B cell (primary cell): Measurements from ENCODE around the gene TRIM9. TPM values are rescaled to one million over a fixed set of nuclear protein-coding genes. Genes with fewer than 3 reads are reported as not detected.

Experiments
- ATAC-seq: fragments of 200-7000 bp; cut with Tn5 transposase; one replicate; pipeline ENCODE4 v1.10.0; 2021; ENCODE audit warnings: low read depth, mild to moderate bottlenecking, moderate number of reproducible peaks, moderate library complexity
- CTCF ChIA-PET: fragments of 350-600 bp; sonication (Branson Sonifier 250); formaldehyde crosslinking; loops from one replicate; lab custom pipeline; 2021; ENCODE audit warnings: antibody characterized with exemption, inconsistent platforms; lab: Charles Lee
- POLR2A ChIA-PET: fragments of 350-600 bp; sonication (Branson Sonifier 250); formaldehyde crosslinking; loops from one replicate; lab custom pipeline; 2021; ENCODE audit warnings: antibody characterized with exemption; lab: Charles Lee
- DNase-seq: peaks from one replicate; pipeline ENCODE4 v3.0.0; 2013
- H2AFZ ChIP-seq: 2 replicates; pipeline ENCODE4 v1.6.1; 2012; ENCODE audit warnings: mild to moderate bottlenecking, low read depth, low read length; ENCODE audit not compliant: insufficient read depth, poor library complexity, severe bottlenecking
- H3K27ac ChIP-seq, 2 donors: 1 replicate in 1 of 2; 2 replicates in 1 of 2; pipeline ENCODE4 v1.5.1; 2012 to 2013; ENCODE audit warnings: low read length in 2 of 2, mild to moderate bottlenecking in 2 of 2, moderate library complexity in 1 of 2
- H3K27me3 ChIP-seq, 4 experiments: fragments of 200-600 bp in 1 of 4; sonication (generic) in 1 of 4; replicated peaks in 1 of 4; 1 replicate in 2 of 4; 2 replicates in 2 of 4; pipeline versions ENCODE4 v1.6.1 to v1.7.0; 2013 to 2016; ENCODE audit warnings: low read length in 3 of 4, mild to moderate bottlenecking in 2 of 4, mixed read lengths in 1 of 4, moderate library complexity in 1 of 4; ENCODE audit not compliant: insufficient read depth in 4 of 4, control insufficient read depth in 3 of 4; ENCODE audit errors: control extremely low read depth in 1 of 4
- H3K36me3 ChIP-seq, 2 experiments: replicated peaks in 1 of 2; 1 replicate in 1 of 2; 2 replicates in 1 of 2; pipeline versions ENCODE4 v1.6.1 to v1.7.1; 2013; ENCODE audit warnings: low read length in 1 of 2; ENCODE audit not compliant: insufficient read depth in 2 of 2, control insufficient read depth in 1 of 2; ENCODE audit errors: control extremely low read depth in 1 of 2, extremely low read depth in 1 of 2
- H3K4me1 ChIP-seq, 2 donors: fragments of 200-600 bp in 1 of 2; sonication (generic) in 1 of 2; 1 replicate in 1 of 2; 2 replicates in 1 of 2; pipeline versions ENCODE4 v1.5.1 to v1.6.1; 2013 to 2017; ENCODE audit warnings: low read length in 2 of 2; ENCODE audit not compliant: control insufficient read depth in 2 of 2, insufficient read depth in 2 of 2
- H3K4me2 ChIP-seq: replicated peaks from 2 replicates; pipeline ENCODE3; 2012; ENCODE audit warnings: mild to moderate bottlenecking, low read depth, low read length; ENCODE audit not compliant: poor library complexity, severe bottlenecking
- H3K4me3 ChIP-seq, 5 experiments: fragments of 200-600 bp in 1 of 5; sonication (generic) in 1 of 5; 1 replicate in 3 of 5; 2 replicates in 2 of 5; pipeline versions ENCODE4 v1.5.1 to v1.7.0; 2011 to 2016; ENCODE audit warnings: low read length in 4 of 5, mild to moderate bottlenecking in 4 of 5, low read depth in 2 of 5, control low read depth in 1 of 5, moderate library complexity in 1 of 5; ENCODE audit not compliant: insufficient read depth in 1 of 5; ENCODE audit errors: control extremely low read depth in 1 of 5, extremely low read depth in 1 of 5
- H3K79me2 ChIP-seq: fragments of 200-600 bp; sonication (generic); one replicate; pipeline ENCODE4 v1.6.0; 2016; ENCODE audit warnings: low read length; ENCODE audit not compliant: control insufficient read depth, insufficient read depth
- H3K9ac ChIP-seq: fragments of 200-600 bp; sonication (generic); 2 replicates; pipeline ENCODE4 v1.6.1; 2017; ENCODE audit warnings: mild to moderate bottlenecking, low read length, moderate library complexity
- H3K9me3 ChIP-seq, 3 donors: one replicate each; pipeline versions ENCODE4 v1.6.1 to v1.7.1; 2013; ENCODE audit warnings: low read length in 2 of 3; ENCODE audit not compliant: control insufficient read depth in 2 of 3, insufficient read depth in 1 of 3; ENCODE audit errors: control extremely low read depth in 1 of 3
- H4K20me1 ChIP-seq: 2 replicates; pipeline ENCODE4 v1.6.0; 2012; ENCODE audit warnings: mild to moderate bottlenecking, low read length; ENCODE audit not compliant: insufficient read depth, control insufficient read depth, poor library complexity, severe bottlenecking
- H3K27ac Mint-ChIP-seq: one replicate; pipeline ENCODE4 v1.8.0; 2021; ENCODE audit warnings: mixed read lengths
- H3K27me3 Mint-ChIP-seq: one replicate; pipeline ENCODE4 v1.8.0; 2021; ENCODE audit warnings: mixed read lengths
- H3K4me1 Mint-ChIP-seq: one replicate; pipeline ENCODE4 v1.8.0; 2021; ENCODE audit warnings: mixed read lengths
- H3K4me3 Mint-ChIP-seq: one replicate; pipeline ENCODE4 v1.8.0; 2021; ENCODE audit warnings: mixed read lengths
- H3K9me3 Mint-ChIP-seq: one replicate; pipeline ENCODE4 v1.8.0; 2022; ENCODE audit warnings: mixed read lengths; ENCODE audit not compliant: insufficient read depth
- CTCF ChIP-seq: fragments of 200-600 bp; IDR thresholded peaks from one replicate; pipeline ENCODE4 v1.8.0; 2022; ENCODE audit warnings: antibody characterized with exemption, mild to moderate bottlenecking
- EZH2 ChIP-seq: IDR thresholded peaks from 2 replicates; pipeline ENCODE4 v1.6.1; 2012; ENCODE audit warnings: borderline replicate concordance, low read depth, mild to moderate bottlenecking, moderate library complexity, low read length; ENCODE audit not compliant: insufficient read depth, poor library complexity, severe bottlenecking
- WGBS: methylation state at CpG from one replicate; pipeline ENCODE4 v1.1.5; 2013; ENCODE audit warnings: missing lambda C conversion rate; ENCODE audit not compliant: insufficient coverage; 5-methylcytosine and 5-hydroxymethylcytosine counted together
- intact Hi-C: fragments of 100-400 bp; cut with micrococcal nuclease; formaldehyde crosslinking; loops from one replicate; pipeline ENCODE4 v1.10.0; 2022
- polyA plus RNA-seq: library from polyadenylated mRNA; depleted of rRNA; stranded (reverse); fragments of >200 nt; gene quantifications from 2 replicates; pipeline ENCODE4 v1.2.3, GENCODE V29; 2012
- total RNA-seq, 2 donors: library from RNA; stranded (reverse); fragments of 120-200 nt in 1 of 2; gene quantifications; 1 replicate in 1 of 2; 2 replicates in 1 of 2; pipeline versions ENCODE4 v1.2.3 to v1.2.4, GENCODE V29; 2013 to 2022

TRIM9 gene
- total and polyA plus RNA-seq, 2 donors (not counting 1 experiment from before 2014, with no cell fraction given), result 0.24 to 0.32 TPM

GRCh38 chr14:50946234-50946935 is 148.5 kb downstream of the TRIM9 start:
- peaks cover 0 to 12% (median 0%) of the 10 kb centered on the region in 3 donors for H3K9me3 ChIP-seq
- H3K4me3 Mint-ChIP-seq, result no peak overlapping the region
- H3K79me2 ChIP-seq, result no peaks in the 10 kb centered on the region
- ATAC-seq (no peak), DNase-seq (no peak)
- peaks cover 17% of the 10 kb centered on the region for H3K4me1 Mint-ChIP-seq
- no peaks in the 10 kb centered on the region for H4K20me1 ChIP-seq
- peaks cover 0 to 28% (median 19%) of the 10 kb centered on the region in 4 experiments for H3K27me3 ChIP-seq
- H3K27ac Mint-ChIP-seq, result no peak overlapping the region
- no peak overlapping the region for H3K4me2 ChIP-seq
- H3K4me3 ChIP-seq, result no peak overlapping the region
- TF ChIP-seq CTCF, result no peak
- no peak for TF ChIP-seq EZH2
- WGBS, result 90% methylated on average over 2 of the region's 5 CpGs
- intact Hi-C loops, result no loop called here
- peaks cover 29% of the 10 kb centered on the region for H3K27me3 Mint-ChIP-seq
- ChIA-PET POLR2A (no interaction called here), CTCF (no interaction called here)
- no peak overlapping the region for H3K27ac ChIP-seq
- H2AFZ ChIP-seq, result no peak overlapping the region
- no peak overlapping the region for H3K9ac ChIP-seq
- peaks cover 18 to 20% of the 10 kb centered on the region in 2 donors for H3K4me1 ChIP-seq
- no peaks in the 10 kb centered on the region for H3K9me3 Mint-ChIP-seq
- H3K36me3 ChIP-seq, result no peaks in the 10 kb centered on the region
